AG10803 (cell line): Measurements from ENCODE around the gene CCNK.

ENCODE experiments used
- DNase-seq: peaks from one replicate; pipeline ENCODE4 v3.0.0; 2010; ENCODE audit warnings: low read depth
- H3K4me3 ChIP-seq: 2 replicates; pipeline ENCODE4 v1.5.1; 2011; ENCODE audit warnings: mild to moderate bottlenecking, low read length, control low read depth
- TF ChIP-seq, protein P1 (sequence below): conservative IDR thresholded peaks from 2 replicates; pipeline ENCODE4 v1.5.1; 2011; ENCODE audit warnings: mild to moderate bottlenecking, low read length, control low read depth, inconsistent platforms

CCNK gene

GRCh38 chr14:99546234-99546879 lies 65.1 kb downstream of the CCNK start:
- no peak for DNase-seq
- TF ChIP-seq, protein P1, sequence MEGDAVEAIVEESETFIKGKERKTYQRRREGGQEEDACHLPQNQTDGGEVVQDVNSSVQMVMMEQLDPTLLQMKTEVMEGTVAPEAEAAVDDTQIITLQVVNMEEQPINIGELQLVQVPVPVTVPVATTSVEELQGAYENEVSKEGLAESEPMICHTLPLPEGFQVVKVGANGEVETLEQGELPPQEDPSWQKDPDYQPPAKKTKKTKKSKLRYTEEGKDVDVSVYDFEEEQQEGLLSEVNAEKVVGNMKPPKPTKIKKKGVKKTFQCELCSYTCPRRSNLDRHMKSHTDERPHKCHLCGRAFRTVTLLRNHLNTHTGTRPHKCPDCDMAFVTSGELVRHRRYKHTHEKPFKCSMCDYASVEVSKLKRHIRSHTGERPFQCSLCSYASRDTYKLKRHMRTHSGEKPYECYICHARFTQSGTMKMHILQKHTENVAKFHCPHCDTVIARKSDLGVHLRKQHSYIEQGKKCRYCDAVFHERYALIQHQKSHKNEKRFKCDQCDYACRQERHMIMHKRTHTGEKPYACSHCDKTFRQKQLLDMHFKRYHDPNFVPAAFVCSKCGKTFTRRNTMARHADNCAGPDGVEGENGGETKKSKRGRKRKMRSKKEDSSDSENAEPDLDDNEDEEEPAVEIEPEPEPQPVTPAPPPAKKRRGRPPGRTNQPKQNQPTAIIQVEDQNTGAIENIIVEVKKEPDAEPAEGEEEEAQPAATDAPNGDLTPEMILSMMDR: no peak
- H3K4me3 ChIP-seq: no peak overlapping the region

DNA sequence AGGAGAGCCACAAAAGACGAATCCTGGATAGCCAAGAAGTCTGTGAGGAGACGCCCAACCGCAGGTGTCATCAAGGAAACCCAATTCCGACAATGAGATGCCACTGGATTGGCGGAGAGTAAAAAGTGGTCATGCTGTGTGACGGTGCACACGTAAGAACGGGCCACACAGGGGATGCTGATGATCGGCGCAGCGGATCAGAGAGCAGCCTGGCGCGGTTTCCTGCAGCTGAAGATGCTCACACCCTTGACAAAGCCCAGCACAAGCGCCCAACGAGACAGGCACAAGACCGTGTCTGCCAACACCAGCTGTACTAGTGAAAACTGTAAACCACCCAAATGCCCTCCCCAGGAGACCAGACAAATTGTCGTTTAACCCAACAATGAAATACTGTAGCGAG lies 67.0 kb downstream of the CCNK start:
- TF ChIP-seq, protein P1: no peak
- DNase-seq: no peak
- no peak overlapping the region for H3K4me3 ChIP-seq

DNA sequence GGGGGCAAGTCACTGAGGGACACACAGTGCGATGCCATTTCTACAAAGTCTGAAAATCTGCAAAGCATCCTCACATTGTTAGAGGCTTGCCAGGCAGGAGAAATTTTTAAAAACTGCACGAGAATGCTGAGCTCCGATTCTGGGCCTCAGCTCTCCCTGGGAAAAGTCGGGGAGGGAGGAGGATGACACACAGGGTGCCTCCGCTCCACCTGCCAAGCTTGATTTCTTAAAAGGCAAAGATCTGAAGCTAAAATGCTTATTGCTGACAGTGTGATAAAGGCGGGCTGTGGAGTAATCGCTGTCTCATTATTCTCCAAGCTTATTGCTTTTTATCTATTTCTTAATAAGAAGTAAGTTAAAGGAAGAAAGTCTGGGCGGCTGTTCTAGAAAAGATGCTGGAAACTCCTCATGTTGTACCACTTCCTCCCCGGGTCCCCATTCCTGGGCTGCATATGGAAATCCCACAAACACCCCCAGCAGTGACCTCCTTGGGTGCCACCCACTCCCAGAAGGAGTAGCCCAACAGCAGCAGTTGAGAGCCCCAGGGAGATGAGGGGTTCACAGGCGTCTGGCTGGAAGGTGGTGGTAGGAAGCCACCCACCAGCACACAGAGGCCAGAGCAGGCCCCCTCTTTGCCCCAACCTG lies 67.8 kb downstream of the CCNK start:
- DNase-seq: no peak
- H3K4me3 ChIP-seq: no peak overlapping the region
- TF ChIP-seq, protein P1: no peak

DNA sequence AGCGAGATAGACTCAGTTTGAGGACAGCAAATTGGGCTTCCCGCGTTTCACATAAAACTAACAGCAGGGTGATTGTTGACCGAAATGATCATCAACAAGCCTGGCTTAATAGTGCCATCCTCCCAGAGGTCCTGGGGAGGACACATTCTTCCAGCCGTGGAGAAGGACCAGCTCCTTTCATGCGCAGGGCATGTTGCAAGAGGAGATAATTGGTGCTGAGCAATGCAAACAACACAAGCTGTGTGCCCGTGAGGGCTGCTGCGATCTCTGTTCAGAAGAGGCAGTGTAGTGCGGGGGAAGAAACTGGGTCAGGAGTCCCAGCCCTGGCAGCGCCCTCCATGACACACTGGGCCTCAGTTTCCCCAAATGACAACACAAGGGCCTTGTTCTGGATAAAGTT lies 68.5 kb downstream of the CCNK start:
- TF ChIP-seq, protein P1: no peak
- H3K4me3 ChIP-seq: no peak overlapping the region
- DNase-seq: peak; percentile 52

DNA sequence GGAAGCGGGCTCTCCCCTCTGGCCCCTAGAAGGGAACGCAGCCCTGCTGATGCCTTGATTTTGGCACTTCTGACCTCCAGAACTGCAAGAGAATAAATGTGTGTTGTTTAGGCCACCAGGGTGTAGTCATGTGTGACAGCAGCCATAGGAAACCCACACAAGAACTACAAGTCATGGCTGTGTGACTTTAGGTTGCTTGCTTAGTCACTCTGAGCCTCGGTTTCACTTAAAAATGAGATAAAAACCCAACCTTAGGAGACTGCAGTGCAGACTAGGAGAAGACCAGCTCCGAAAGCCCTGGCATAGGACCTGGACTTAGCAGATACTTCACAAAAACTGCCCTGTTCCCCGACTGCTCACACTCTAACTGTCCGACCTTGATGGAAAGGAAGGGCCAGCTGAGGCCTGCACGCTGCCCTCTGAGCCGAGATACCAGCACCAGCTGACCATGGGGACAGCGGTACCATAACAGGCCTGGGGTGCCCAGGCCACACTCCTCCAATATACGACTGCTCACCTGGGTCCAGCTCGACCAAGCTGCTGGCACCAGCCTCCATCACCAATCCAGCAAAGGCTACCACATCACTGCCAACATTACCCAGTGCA lies 69.3 kb downstream of the CCNK start:
- TF ChIP-seq, protein P1: no peak
- no peak for DNase-seq
- H3K4me3 ChIP-seq: no peak overlapping the region

GRCh38 chr14:99551034-99551922 lies 70.1 kb downstream of the CCNK start:
- TF ChIP-seq, protein P1: no peak
- no peak overlapping the region for H3K4me3 ChIP-seq
- no peak for DNase-seq
